SHP77 treated with DMSO at 0.1 percent for 48 hours (cell line): ENCODE measurements around the gene RNU4-1.

Experiments used
- DNase-seq: peaks from one replicate; lab custom pipeline; 2025; lab: John Stamatoyannopoulos, UW

Gene RNU4-1

DNA sequence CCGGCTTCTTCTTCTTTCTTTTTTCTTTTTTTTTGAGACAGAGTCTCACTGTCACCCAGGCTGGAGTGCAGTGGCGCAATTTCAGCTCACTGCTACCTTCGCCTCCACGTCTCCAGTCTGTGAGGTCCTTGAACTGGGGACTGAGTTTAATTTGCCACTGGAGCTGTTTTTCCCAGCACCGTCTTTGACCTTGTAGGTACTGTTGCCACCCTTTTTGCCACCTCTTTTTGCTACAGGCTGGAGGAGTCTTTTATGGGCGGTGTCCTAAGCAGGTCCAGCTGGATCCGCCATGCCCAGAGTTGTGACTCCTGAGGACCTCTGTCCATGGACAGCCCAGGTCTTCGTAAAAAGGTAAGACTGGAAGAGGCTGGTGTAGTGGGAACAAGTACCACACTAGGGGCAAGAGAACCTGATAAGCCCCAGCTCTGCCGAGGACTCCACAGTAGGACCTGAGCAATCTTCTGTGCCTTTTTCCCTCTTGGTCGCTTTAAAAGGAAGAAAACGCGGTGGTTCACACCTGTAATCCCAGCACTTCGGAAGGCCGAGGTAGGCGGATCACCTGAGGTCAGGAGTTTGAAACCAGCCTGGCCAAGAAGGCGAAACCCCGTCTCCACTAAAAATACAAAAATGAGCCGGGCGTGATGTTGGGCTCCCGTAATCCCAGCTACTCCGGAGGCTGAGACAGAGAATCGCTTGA, 2.3 kb downstream of the RNU4-1 start:
- peak; percentile 31 for DNase-seq

DNA sequence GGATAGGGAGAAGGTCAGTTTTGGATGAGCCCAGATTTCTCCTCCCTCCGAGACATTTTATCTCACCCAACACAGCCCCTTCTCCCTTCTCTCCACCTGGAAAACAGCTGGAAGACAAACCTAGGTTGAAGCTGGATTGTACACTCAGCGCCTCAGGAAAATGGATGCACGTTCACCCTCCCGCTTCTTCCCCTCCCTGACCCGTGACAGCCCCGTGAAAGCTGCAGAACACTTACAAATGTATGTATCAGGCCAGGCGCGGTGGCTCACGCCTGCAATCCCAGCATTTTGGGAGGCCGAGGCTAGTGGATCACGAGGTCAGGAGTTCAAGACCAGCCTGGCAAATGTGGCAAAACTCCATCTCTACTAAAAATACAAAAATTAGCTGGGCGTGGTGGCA, 5.5 kb downstream of the RNU4-1 start:
- no peak for DNase-seq

DNA sequence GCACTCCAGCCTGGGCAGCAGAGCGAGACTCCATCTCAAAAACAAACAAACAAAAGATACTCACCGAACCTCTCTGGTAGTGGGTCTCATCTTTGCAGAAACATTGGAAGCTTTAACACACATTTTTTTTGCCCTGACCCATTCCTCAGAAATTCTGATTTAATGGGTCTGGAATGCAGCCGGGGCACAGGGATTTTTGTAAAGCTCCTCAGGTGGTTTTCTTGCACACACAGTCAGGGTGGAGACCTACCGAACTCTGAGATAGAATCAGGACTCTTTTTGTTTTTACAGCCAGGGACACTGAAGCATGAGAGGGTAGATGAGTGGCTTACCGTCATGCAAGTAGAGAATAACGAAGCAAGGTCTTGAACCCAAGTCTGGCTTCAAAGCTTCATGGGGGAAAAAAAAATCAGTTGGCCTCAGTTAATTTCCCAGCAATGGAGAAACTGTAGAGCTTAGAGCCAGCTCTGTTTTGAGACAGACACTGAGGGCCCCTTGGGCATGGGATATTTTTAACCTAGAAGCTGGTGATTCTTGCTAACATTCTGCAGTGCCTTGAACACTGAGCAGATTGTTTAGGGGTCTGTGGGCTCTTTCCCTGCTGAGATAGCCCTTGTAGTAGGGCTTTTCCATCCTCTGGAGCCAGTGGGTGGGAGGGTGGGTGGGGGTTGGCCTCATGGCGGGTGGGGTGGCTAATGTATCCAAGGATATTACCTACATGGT, 6.1 kb downstream of the RNU4-1 start:
- DNase-seq: no peak

DNA sequence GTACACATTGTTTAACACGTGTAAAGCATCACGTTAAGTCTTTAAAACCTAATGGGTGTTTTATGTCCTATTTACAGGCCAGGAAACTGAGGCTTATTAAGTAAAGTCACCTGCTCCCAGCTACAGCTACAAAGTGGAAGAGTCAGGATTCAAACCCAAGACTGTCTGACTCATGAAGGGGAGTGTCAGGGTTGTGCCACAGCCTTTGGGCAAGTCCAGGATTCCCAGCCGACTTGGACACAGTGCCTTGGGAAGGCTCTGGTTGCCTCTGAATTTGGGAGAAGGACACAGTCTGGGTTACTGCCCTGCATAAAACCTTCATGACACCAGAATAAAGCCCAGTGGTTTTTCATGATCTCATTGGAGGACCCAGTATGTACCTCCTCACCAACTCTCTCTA, 8.7 kb downstream of the RNU4-1 start:
- DNase-seq: no peak

DNA sequence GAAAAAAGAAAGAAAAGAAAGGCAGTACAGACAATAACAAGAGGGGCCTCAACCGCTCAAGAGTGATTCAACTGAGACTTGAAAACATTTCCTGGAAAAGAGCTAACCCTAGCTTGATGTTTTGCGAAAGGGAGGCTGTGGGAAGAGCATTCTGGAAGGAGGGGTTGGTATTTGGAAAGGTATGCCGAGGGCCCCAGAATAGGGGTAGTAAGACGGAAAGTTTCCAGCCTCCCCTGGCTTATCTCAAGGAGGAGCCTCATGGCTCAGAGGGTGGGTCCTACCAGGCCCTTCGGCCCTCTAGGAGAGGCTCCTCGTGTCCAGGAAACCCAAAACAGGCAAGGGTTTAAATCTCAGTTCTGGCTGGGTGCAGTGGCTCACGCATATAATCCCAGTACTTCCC, 9.7 kb downstream of the RNU4-1 start:
- no peak for DNase-seq

DNA sequence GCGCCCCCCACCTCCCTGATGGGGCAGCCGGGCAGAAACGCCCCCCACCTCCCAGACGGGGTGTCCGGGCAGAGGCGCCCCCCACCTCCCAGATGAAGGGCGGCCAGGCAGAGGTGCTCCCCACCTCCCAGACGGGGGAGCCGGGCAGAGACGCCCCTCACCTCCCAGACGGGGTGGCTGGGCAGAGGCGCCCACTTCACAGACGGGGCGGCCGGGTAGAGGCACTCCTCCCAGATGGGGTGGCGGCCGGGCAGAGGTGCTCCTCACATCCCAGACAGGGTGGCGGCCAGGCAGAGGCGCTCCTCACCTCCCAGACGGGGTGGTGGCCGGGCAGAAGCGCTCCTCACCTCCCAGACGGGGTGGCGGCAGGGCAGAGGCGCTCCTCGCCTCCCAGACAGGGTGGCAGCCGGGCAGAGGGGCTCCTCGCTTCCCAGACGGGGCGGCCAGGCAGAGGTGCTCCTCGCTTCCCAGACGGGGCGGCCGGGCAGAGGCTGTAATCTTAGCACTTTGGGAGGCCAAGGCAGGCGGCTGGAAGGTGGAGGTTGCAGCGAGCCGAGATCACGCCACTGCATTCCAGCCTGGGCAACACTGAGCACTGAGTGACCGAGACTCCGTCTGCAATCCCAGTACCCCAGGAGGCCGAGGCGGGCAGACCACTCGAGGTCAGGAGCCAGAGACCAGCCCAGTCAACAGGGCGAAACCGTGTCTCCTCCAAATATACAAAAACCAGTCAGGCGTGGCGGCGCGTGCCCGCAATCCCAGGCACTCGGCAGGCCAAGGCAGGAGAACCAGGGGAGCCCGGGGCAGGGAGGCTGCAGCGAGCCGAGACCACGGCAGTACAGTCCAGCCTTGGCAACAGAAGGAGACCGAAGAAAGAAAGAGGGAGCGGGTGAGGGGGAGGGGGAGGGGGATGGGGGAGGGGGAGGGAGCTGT, 14.6 kb downstream of the RNU4-1 start:
- DNase-seq: no peak

DNA sequence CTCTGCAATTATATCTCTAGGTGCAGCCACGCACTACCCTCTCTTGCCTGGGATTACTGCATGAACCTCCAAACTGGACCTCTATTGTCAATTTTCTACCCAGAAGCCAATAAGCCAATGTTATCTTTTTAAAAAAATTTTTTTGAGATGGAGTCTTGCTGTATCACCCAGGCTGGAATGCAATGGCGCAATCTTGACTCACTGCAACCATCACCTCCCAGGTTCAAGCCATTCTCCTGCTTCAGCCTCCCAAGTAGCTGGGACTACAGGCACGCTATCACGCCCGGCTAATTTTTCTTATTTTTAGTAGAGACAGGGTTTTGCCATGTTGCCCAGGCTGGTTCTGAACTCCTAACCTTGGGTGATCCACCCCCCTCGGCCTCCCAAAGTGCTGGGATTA, 16.3 kb downstream of the RNU4-1 start:
- no peak for DNase-seq

DNA sequence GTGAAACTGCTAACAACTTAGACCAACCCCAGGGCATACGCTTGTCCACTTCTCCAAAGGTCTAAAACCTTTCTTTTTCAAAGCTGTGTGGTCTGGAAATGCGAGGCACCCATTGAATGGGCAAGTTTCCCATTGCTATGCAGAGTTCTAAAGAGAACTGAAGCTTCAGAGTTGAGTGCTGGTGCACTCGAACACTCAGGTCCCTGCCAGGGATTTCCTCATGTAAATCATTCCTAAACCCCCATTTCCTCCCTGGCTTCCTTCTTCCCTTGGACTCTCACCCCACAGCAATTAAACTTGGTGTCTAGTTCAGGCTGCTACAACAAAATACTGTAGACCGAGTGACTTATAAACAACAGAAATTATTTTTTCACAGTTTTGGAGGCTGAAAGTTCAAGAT, 25.3 kb downstream of the RNU4-1 start:
- no peak for DNase-seq

DNA sequence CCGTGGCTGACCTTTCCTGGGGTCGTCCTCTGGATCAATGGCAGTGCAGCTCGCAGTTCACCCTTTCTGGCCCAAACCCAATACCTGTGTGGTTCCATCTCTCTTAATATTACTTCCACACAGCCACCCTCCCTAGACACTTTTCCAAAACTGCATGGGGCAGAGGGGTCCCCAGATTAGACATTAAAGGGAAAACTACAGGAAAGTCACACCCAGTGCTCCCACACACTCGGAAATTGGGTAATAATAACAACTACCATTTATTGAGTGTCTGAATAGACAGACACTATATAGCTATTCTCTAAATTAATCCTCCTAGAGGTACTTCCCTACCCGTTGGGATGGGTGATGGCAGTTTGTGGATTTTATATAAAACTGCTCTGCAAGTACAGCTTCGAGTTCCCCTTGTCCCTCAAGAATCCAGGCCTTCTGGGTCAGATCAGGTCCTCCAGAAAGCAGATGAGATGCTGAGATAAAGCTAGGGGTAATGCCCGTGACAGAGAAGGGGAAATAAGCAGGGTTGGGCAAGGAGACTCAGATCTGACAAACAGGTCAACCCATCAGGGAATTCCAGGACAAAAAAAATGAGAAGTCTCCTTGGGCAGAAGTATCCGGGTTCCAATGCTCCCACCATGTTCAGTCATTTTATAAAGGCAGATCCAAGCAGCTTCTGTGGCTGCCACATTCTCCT, 26.7 kb downstream of the RNU4-1 start:
- no peak for DNase-seq

DNA sequence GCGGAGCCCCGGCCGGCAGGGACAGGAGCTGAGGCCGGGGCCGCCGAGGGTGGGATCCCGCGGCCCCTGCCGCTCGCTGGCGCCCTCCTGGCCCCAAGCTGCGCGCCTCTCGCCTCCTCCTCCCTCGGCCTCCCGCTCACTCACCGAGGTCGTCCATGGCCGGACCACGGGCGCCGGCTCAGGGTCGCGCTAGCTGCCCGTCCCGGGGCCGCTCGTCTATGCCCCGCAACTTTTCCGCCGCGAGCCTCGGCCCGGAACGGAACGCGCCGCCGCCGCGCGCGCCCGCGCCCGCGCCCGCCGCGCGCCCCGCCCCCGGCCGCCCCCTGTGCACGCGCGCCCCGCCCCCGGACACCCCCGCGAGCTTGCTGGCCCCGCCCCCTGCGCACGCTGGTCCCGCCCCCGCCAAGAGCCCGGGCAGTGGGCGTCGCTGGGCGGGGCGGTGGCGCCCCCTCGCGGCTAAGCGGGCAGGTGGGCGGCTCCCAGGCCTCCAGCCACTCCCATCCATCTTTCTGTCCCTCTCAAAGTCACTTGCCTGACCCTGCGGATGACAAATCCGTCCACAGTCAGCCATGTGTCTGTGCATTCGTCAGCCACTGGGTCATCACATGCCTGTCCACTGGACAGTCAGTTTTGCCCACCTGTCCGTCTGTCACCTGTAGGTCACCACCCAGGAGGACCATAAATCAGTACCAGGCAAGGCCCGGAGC, 27.4 kb downstream of the RNU4-1 start, which contains the start of gene PXN:
Gene PXN, minus strand, starts transcription at position 258 of the 707 bp plus-strand sequence. Its CDS starts 101 bp downstream, at position 157.
- DNase-seq: peak; percentile 55

DNA sequence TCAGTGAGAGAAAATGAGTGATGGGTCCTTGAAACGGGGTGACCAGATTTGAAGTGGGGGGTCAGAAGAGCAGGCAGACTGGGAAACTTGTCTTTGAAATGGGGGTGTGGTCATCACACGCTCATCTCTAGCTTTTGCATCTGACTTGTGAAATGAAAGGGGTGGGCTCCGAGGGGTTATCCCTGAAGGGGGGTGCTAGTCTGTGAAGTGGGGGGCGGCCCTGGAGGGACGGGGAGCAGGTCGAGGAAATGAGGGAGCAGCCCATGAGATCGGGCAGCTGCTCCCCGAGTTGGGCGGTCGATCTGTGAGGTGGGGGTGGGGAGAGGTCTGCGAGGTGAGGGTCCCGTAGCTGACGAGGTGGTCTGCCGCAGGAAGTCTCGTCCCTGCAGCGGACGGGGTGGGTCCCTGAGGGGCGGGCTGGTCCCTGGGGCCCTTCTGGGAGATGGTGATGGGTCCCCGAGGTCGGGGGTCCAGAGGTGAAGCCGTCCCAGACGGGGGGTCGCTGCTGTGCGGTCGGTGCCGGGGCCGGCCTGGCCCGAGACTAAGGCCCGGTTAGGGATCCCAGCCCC, 28.0 kb downstream of the RNU4-1 start:
- no peak for DNase-seq

DNA sequence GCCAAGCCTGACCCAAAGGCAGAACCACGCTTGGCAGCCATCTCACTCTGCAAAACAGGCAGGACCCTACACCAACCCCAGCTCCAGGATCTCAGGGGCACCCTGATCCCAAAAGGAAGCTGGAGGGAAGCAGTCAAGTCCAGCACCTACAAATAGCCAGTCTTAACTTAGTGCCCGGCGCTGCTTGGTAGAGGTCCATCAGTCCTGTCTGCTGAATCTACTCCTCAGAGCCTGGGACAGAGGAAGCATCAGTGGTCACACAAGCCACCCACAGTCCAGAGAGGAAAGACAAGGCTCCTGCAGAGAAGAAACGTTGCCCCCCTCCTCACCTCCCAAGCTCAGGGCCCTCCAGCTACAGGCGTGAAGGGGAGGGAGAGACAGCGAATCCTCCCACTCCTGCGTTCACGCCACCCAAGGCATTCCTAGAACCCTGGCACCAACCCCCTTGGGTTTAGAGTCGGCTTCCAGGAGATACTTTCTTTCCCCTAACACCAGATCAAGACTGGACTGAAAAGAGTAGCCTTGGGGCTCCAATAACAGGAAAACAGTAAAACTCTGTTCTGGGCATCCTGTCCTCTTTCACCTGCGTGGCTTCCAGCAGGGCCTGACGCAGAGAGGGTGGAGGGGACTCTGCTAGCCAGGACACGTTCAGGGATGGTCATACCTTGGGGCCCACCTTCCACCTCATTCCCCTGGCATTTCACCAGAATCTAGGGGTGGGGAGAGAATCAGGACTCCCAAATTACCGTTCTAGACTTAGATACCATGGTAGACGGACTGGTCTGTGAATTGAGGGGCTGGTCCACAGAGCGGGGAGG, 28.7 kb downstream of the RNU4-1 start:
- DNase-seq: no peak

DNA sequence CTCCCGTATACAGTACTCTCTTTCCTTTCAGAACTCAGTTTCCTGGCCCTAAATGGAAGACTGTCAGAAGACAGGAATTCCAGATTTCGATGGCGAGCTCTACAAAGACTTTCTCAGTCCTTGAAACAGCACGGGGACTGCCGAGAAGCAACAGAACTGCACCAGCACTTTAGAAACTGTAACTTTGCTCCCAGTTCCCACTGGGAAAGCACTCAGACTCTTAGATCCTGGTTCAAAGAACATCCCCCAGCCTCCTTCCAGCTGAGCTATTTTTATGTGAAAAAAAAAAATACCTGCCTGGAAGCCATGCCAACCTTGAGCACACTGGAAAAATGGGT, 29.3 kb downstream of the RNU4-1 start:
- DNase-seq: no peak

DNA sequence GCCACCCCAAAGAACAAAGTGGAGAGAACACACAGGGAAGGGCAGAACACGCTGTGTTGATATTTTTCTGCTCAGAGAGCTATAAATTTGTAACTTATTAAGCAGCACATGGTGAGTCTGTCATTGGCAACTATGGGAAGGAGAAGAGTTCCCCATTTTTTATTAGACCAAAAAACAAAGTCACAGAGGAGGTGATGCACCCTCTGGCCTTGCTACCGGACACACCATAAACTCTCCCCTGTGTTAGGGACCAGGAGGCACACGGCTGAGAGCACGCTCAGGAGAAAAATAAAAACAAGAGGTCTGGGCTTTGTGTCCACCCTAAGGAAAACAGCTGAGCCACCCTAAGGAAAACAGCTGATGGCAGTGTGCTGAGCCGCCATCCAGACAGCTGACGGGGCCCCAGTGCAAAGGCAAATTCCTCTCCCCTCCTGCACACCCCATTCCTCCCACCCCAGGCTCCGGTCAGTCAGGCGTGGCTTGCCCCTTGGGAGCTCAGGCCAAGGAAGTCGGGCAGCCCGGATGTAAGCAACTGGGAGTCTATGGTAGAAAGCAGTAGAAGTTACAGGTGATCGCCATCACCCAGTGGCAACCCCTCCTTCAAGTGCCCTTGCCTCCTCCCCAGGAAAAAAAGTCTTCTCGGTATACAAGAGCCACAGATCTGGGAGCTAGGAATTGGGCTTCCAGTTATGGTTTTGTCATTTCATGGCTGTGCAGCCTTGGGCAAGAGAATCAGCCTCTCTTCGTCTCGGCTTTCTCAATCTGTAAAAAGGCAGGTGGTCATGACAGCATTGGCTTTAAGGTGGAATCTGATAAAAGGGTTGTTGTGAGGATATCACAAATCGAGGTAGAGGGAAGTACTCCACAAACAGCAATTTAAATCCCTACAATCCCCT, 29.9 kb downstream of the RNU4-1 start:
- DNase-seq: no peak

DNA sequence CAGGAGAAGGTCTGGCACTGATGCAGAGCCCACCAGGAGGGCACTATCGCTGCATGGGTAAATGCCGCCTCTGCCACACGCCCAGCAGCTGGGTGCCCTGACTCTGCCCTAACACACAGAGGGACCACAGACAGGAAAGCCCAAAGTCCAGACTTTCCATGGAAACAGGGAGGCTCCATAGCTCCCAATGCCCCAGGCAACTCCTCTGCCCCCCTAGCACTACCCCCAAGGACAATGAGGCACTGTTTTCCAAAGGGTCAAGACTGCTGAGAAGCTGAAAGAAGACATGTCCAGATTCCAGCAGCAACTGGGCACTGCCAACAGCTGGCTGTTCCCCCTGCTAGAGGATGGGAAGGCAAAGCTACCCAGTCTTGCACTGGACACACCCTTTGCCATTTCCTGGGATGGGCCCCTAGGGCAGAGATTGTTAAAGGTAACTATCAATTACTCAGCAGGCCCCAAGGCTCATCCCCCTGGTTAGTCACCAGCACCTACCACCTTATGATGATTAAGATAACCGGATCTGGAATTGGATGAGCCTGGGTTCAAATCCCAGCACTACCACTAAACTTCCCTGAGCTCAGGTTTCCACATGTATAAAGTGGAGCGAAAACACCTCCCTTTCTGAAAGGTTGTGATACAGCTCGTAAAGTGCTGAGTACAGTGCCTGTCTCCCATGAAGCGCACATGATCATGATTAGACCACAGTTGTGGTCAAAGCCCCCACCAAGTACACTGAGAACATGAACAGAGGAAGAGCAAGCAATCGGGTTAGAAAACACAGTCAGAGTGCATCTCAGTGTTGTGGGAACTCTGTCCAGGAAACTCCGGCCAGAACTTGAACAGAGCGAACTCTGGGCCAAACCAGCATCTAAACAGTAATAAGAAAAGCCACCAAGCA, 30.8 kb downstream of the RNU4-1 start:
- no peak for DNase-seq

DNA sequence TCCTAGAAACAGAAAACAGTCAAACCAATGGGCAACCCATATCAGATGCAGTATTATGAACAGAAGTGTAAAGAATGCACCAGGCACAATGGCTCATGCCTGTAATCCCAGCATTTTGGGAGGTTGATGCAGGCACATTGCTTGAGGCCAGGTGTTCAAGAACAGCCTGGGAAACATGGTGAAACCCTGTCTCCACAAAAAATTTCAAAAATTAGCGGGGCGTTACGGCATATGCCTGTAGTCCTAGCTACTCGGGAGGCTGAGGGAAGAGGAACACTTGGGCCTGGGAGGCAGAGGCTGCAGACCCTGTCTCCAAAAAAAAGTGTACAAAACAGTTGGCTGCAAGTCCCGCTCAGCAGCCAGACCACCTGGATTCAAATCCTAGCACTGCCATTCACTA, 32.4 kb downstream of the RNU4-1 start:
- no peak for DNase-seq

DNA sequence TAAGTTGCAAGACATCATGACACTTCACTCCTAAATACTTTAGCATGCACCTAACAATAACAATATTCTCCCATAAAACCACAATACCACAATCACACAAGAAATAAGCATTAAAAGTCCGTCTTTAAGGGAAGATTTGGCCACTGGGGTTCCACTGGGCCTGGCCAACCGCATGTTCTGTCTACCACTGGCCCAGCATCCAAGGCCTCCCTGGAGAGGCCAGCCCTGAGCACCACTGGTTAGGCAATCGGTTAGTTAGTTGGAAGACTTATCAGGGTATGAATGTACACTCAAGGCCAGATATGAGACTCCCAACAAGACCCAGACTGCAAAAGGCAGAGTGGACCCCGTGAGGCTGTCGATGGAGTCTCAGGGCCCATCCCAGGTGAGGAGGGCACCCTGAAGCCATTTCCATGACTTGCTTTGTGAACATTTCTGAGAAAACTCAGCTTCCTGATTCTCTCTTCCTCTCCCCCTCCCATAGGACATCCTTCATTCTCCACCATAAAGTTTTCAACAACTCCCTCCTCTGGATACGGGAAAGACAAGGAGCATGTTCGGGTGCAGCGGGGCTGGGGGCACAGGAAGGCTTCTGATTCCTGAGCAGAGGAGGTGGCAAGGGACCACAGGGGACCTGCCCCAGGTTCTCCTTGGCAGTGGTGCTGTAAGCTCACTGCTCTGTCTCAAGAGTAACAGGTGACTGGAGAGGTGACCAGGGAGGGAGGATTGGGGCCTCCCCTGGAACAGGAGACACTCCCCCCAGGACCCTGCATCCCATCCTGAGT, 33.4 kb downstream of the RNU4-1 start:
- DNase-seq: no peak
